Loucy (cell line): ENCODE measurements around the gene ZNF12.

Source experiments
- EZH2phosphoT487 ChIP-seq: fragments of 200-600 bp; IDR thresholded peaks from 2 replicates; pipeline ENCODE4 v1.6.1; 2018; ENCODE audit warnings: antibody characterized with exemption, mild to moderate bottlenecking, moderate library complexity, borderline replicate concordance
- TF ChIP-seq, protein P1 (sequence below): fragments of 200-600 bp; sonication (generic); conservative IDR thresholded peaks from 2 replicates; pipeline ENCODE4 v1.5.1; 2014; ENCODE audit warnings: mild to moderate bottlenecking, antibody characterized with exemption, low read length

DNA sequence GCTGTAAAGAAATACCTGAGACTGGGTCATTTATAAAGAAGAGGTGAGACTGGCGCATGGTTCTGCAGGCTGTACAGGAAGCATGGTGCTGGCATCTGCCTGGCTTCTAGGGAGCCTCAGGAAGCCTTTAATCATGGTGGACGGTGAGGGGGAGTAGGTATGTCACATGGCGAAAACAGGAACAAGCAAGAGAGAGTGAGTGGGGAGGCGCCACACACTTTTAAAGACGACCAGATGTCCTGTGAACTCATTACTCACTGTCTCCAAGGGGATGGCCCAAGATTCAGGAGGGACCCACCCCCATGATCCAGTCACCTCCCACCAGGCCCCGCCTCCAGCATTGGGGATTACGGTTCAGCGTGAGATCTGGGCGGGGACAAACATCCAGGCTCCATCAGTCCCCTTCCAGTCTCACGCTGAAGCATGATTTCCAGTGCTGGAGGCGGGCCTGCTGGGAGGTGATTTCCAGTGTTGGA, 66.5 kb downstream of the ZNF12 start:
- TF ChIP-seq, protein P1, sequence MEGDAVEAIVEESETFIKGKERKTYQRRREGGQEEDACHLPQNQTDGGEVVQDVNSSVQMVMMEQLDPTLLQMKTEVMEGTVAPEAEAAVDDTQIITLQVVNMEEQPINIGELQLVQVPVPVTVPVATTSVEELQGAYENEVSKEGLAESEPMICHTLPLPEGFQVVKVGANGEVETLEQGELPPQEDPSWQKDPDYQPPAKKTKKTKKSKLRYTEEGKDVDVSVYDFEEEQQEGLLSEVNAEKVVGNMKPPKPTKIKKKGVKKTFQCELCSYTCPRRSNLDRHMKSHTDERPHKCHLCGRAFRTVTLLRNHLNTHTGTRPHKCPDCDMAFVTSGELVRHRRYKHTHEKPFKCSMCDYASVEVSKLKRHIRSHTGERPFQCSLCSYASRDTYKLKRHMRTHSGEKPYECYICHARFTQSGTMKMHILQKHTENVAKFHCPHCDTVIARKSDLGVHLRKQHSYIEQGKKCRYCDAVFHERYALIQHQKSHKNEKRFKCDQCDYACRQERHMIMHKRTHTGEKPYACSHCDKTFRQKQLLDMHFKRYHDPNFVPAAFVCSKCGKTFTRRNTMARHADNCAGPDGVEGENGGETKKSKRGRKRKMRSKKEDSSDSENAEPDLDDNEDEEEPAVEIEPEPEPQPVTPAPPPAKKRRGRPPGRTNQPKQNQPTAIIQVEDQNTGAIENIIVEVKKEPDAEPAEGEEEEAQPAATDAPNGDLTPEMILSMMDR, result no peak
- TF ChIP-seq EZH2phosphoT487, result no peak
